ENCODE data around the gene HTRA1. TPM values are rescaled to one million over a fixed set of nuclear protein-coding genes. Genes with fewer than 3 reads are reported as not detected.

The HTRA1 gene
- total and polyA plus RNA-seq, 10 of the 15 experiments (the other 5 are each of a cell fraction or from before 2014, with no cell fraction given): 0.13 TPM; not detected in 9

- Histone ChIP-seq H3K4me2 (ENCODE audit: control insufficient read depth, insufficient read depth) (no peak overlapping the region), H2AFZ (ENCODE audit: control insufficient read depth, low read depth, low read length) (no peak overlapping the region), H4K20me1 (ENCODE audit: control insufficient read depth, insufficient read depth) (no peaks in the 10 kb centered on the region), H3K4me3 (no peak overlapping the region), H3K27me3 (replicated peaks in 1 of 2; ENCODE audit: control insufficient read depth in 2 of 2, insufficient read depth in 2 of 2, low read length in 1 of 2) (peaks cover 0 to 3% of the 10 kb centered on the region in 2 experiments; a peak in 2 of 4 replicates), H3K4me1 (ENCODE audit: control insufficient read depth, insufficient read depth, low read length) (no peaks in the 10 kb centered on the region), H3K9ac (ENCODE audit: control insufficient read depth, insufficient read depth, low read length) (no peak overlapping the region), H3K79me2 (ENCODE audit: control insufficient read depth, insufficient read depth, low read length) (no peaks in the 10 kb centered on the region), H3K9me3 (replicated peaks; ENCODE audit: control insufficient read depth, insufficient read depth, low read length) (no peaks in the 10 kb centered on the region), H3K36me3 (ENCODE audit: control insufficient read depth in 2 of 2, insufficient read depth in 2 of 2, low read length in 1 of 2) (no peaks in the 10 kb centered on the region), H3K27ac (ENCODE audit: control insufficient read depth, insufficient read depth) (no peak overlapping the region)
- CTCF ChIA-PET: no interaction called here
- 22% methylated on average over 15 of the region's 15 CpGs for WGBS (ENCODE audit: insufficient coverage, insufficient replicate concordance, low lambda C conversion rate, missing lambda C conversion rate)
- intact Hi-C loops (cut with micrococcal nuclease; ENCODE audit: unreplicated experiment): no loop called here
- RAD21 ChIA-PET (ENCODE audit: unreplicated experiment): no interaction called here
- SMC1A ChIA-PET (ENCODE audit: uncharacterized antibody, unreplicated experiment): no interaction called here
- POLR2A ChIA-PET: no interaction called here
- DNase-seq (ENCODE audit: low read depth, low spot score): no peak
- no peak for FAIRE-seq
- no peak for ATAC-seq
- BruUV-seq (replicated peaks): no TSS peak
- in situ Hi-C loops (cut with MboI): no loop called here
- TF ChIP-seq DPF2 (IDR thresholded peaks at IDR 0.05): no peak
- TF ChIP-seq ATF7 (IDR thresholded peaks at IDR 0.05; ENCODE audit: low read depth): no peak
- TF ChIP-seq NR2F1 (conservative IDR thresholded peaks at IDR 0.05): no peak
- no peak for TF ChIP-seq BCL3 (IDR thresholded peaks at IDR 0.05; ENCODE audit: borderline replicate concordance, insufficient read depth, low read depth, low read length, poor library complexity, severe bottlenecking)
- no peak for TF ChIP-seq KLF5 (IDR thresholded peaks at IDR 0.05; ENCODE audit: partially characterized antibody)
- TF ChIP-seq ZSCAN29 (IDR thresholded peaks at IDR 0.05): no peak
- TF ChIP-seq IRF4 (IDR thresholded peaks at IDR 0.05; ENCODE audit: low read depth, low read length): no peak
- no peak for TF ChIP-seq ZNF207 (IDR thresholded peaks at IDR 0.05; ENCODE audit: borderline replicate concordance)
- TF ChIP-seq CUX1 (IDR thresholded peaks at IDR 0.05; ENCODE audit: insufficient replicate concordance, low read depth, low read length): no peak
- no peak for TF ChIP-seq RAD51 (IDR thresholded peaks at IDR 0.05)
- TF ChIP-seq RELA (IDR thresholded peaks at IDR 0.05; ENCODE audit: borderline replicate concordance, partially characterized antibody): no peak
- TF ChIP-seq ATF3 (IDR thresholded peaks at IDR 0.05; ENCODE audit: borderline replicate concordance, extremely low read depth, low read depth, low read length): no peak
- TF ChIP-seq FOXM1 (IDR thresholded peaks at IDR 0.05; ENCODE audit: low read depth, low read length): no peak
- TF ChIP-seq SREBF2 (IDR thresholded peaks at IDR 0.05; ENCODE audit: low read length): no peak
- TF ChIP-seq MTA2 (IDR thresholded peaks at IDR 0.05; ENCODE audit: low read depth): no peak
- no peak for TF ChIP-seq GATAD2B (conservative IDR thresholded peaks at IDR 0.05; ENCODE audit: low read depth)
- no peak for TF ChIP-seq RB1 (IDR thresholded peaks at IDR 0.05; ENCODE audit: borderline replicate concordance)
- no peak for TF ChIP-seq NRF1 (conservative IDR thresholded peaks at IDR 0.05; ENCODE audit: low read depth, low read length)
These were observed 44.7 kb downstream of the HTRA1 start for GRCh38 chr10:122505885-122506645.

Data from GM12878 (cell line).